Stomach (tissue), 9 donors: Measurements from ENCODE around the gene NKAIN2. TPM values are rescaled to one million over a fixed set of nuclear protein-coding genes. Genes with fewer than 3 reads are reported as not detected.

Experiments used
- DNase-seq, 2 donors: peaks; one replicate each; pipeline versions ENCODE4 v3.0.0 to v3.0.0-alpha.2; 2013 to 2019
- H3K27ac ChIP-seq, 5 donors: fragments of 200-600 bp in 4 of 5; sonication (generic) in 4 of 5; one replicate each; pipeline ENCODE4 v1.5.1; 2013 to 2019; ENCODE audit warnings: mild to moderate bottlenecking in 1 of 5, moderate library complexity in 1 of 5
- H3K27me3 ChIP-seq, 3 donors: fragments of 200-600 bp; sonication (generic); one replicate each; pipeline ENCODE4 v1.5.1; 2017 to 2019; ENCODE audit warnings: mixed run types in 1 of 3
- H3K36me3 ChIP-seq, 4 donors: fragments of 200-600 bp; sonication (generic); 1 replicate in 3 of 4; 2 replicates in 1 of 4; pipeline ENCODE4 v1.5.1; 2016 to 2019
- H3K4me1 ChIP-seq, 4 donors: fragments of 200-600 bp; sonication (generic); one replicate each; pipeline ENCODE4 v1.5.1; 2016 to 2019
- H3K4me3 ChIP-seq, 4 donors: fragments of 200-600 bp; sonication (generic) in 3 of 4; one replicate each; pipeline ENCODE4 v1.5.1; 2016 to 2019; ENCODE audit warnings: mild to moderate bottlenecking in 1 of 4
- H3K9me3 ChIP-seq, 4 donors: fragments of 200-600 bp; sonication (generic); one replicate each; pipeline ENCODE4 v1.5.1; 2016 to 2019
- CTCF ChIP-seq, 7 experiments: fragments of 450-650 bp in 4 of 7; fragments of 200-600 bp in 3 of 7; sonication (generic) in 3 of 7; IDR thresholded peaks; one replicate each; pipeline ENCODE4 v1.5.1; 2016 to 2019; ENCODE audit warnings: antibody characterized with exemption in 7 of 7, control low read depth in 2 of 7, mild to moderate bottlenecking in 1 of 7
- EP300 ChIP-seq: sonication (generic); formaldehyde crosslinking; IDR thresholded peaks from one replicate; pipeline ENCODE4 v1.6.1; 2017; ENCODE audit warnings: antibody characterized with exemption
- POLR2A ChIP-seq, 4 donors: fragments of 450-650 bp; IDR thresholded peaks; one replicate each; pipeline ENCODE4 v1.6.1; 2016; ENCODE audit warnings: antibody characterized with exemption in 4 of 4, control low read depth in 2 of 4, mild to moderate bottlenecking in 1 of 4, moderate library complexity in 1 of 4
- POLR2AphosphoS5 ChIP-seq, 3 donors: sonication (generic); formaldehyde crosslinking; IDR thresholded peaks; one replicate each; pipeline ENCODE4 v1.6.1; 2016; ENCODE audit warnings: antibody characterized with exemption in 3 of 3
- WGBS, 5 donors: extraction: QIAGEN DNeasy Blood & Tissue Kit in 3 of 5; methylation state at CpG; one replicate each; pipeline versions ENCODE4 v1.1.5 to v1.1.7; 2013 to 2018; 5-methylcytosine and 5-hydroxymethylcytosine counted together
- intact Hi-C: fragments of 100-400 bp; cut with DNase I; formaldehyde crosslinking; loops from one replicate; pipeline ENCODE4 v1.15.1; 2023; ENCODE audit warnings: low total_unique reads
- polyA plus RNA-seq, 3 donors: library from polyadenylated mRNA; stranded (reverse); fragments of 200-250 nt; gene quantifications; one replicate each; pipeline ENCODE4 v1.2.3, GENCODE V29; 2013
- total RNA-seq, 5 donors: library from RNA; depleted of rRNA; stranded (reverse); fragments of >200 nt; gene quantifications; one replicate each; pipeline versions ENCODE4 v1.1.0 to v1.2.3, GENCODE V29; 2014 to 2016
- donor health status: healthy with polysubstance abuse.
- donor health status: Bipolar disorder and iron deficiency.
- donor health status: healthy.

NKAIN2 gene
- total and polyA plus RNA-seq, 8 donors = 0.13 to 9.6 (median 1.5) TPM; not detected in 5

- TF ChIP-seq CTCF (IDR thresholded peaks at IDR 0.05) = no peak
- no peak for TF ChIP-seq EP300
- no peak for TF ChIP-seq POLR2A (IDR thresholded peaks at IDR 0.05)
- TF ChIP-seq POLR2AphosphoS5 (IDR thresholded peaks at IDR 0.05) = no peak
- WGBS, 5 donors = 34 to 64% (median 55%) methylated on average over 1 of the region's 1 CpG
- Histone ChIP-seq H3K4me3 (no peak overlapping the region), H3K9me3 (no peaks in the 10 kb centered on the region), H3K27me3 (no peaks in the 10 kb centered on the region), H3K27ac (no peak overlapping the region), H3K36me3 (no peaks in the 10 kb centered on the region), H3K4me1 (no peaks in the 10 kb centered on the region)
- no peak for DNase-seq
- intact Hi-C loops = no loop called here
These were observed 689.6 kb downstream of the NKAIN2 start for GRCh38 chr6:124493259-124493658.

GRCh38 chr6:124494956-124495664 lies 691.4 kb downstream of the NKAIN2 start:
- intact Hi-C loops = no loop called here
- TF ChIP-seq EP300 (no peak), CTCF (IDR thresholded peaks at IDR 0.05) (no peak), POLR2A (IDR thresholded peaks at IDR 0.05) (no peak), POLR2AphosphoS5 (IDR thresholded peaks at IDR 0.05) (no peak)
- 53 to 75% (median 63%) methylated on average over 2 of the region's 2 CpGs for WGBS, 5 donors
- H3K27ac ChIP-seq = no peak overlapping the region
- no peak overlapping the region for H3K4me3 ChIP-seq
- H3K36me3 ChIP-seq = no peaks in the 10 kb centered on the region
- no peak for DNase-seq
- H3K9me3 ChIP-seq = no peaks in the 10 kb centered on the region
- no peaks in the 10 kb centered on the region for H3K27me3 ChIP-seq
- no peaks in the 10 kb centered on the region for H3K4me1 ChIP-seq

- no peaks in the 10 kb centered on the region for H3K36me3 ChIP-seq
- H3K9me3 ChIP-seq = no peaks in the 10 kb centered on the region
- TF ChIP-seq POLR2AphosphoS5 (IDR thresholded peaks at IDR 0.05) (no peak), EP300 (no peak), CTCF (IDR thresholded peaks at IDR 0.05) (no peak), POLR2A (IDR thresholded peaks at IDR 0.05) (no peak)
- H3K4me1 ChIP-seq = no peaks in the 10 kb centered on the region
- intact Hi-C loops = no loop called here
- H3K27ac ChIP-seq = no peak overlapping the region
- H3K4me3 ChIP-seq = no peak overlapping the region
- no peak for DNase-seq
- 64 to 83% (median 74%) methylated on average over 2 of the region's 2 CpGs for WGBS, 5 donors
- H3K27me3 ChIP-seq = no peaks in the 10 kb centered on the region
These were observed 692.1 kb downstream of the NKAIN2 start for GRCh38 chr6:124495665-124496190.

- Histone ChIP-seq H3K4me1 (no peaks in the 10 kb centered on the region), H3K27ac (no peak overlapping the region), H3K4me3 (no peak overlapping the region), H3K9me3 (no peaks in the 10 kb centered on the region), H3K36me3 (no peaks in the 10 kb centered on the region), H3K27me3 (no peaks in the 10 kb centered on the region)
- 85 to 97% (median 87%) methylated on average over 1 of the region's 1 CpG for WGBS, 5 donors
- no peak for DNase-seq
- TF ChIP-seq EP300 (no peak), POLR2A (IDR thresholded peaks at IDR 0.05) (no peak), POLR2AphosphoS5 (IDR thresholded peaks at IDR 0.05) (no peak), CTCF (IDR thresholded peaks at IDR 0.05) (no peak)
- intact Hi-C loops = no loop called here
These were observed 692.7 kb downstream of the NKAIN2 start for GRCh38 chr6:124496334-124496733.
